ENCODE data around the gene C6orf163.

Gene C6orf163

DNA sequence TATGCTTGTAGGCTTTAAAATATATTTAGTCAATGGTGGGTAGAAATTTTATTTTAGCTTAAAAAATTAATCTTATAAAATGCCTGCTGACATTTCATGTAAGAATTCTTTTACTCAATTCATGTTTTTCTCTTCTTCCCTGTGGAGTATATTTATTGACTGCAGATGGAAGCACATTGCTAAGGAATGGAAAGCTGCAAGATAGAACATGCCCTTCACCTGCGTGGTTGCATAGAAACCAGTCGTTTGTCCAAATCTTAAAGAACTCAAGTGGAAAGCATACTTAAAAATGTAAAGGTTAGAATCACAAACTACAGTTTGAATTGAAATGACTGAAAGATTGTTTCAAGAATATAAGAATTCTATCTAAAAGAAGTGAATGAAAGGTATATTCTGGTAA, 30.7 kb downstream of the C6orf163 start:
- TF ChIP-seq EGR1 (IDR thresholded peaks at IDR 0.05) (no peak), NFIC (IDR thresholded peaks at IDR 0.05) (no peak), ZBTB7A (IDR thresholded peaks at IDR 0.05; ENCODE audit: low read depth) (no peak), RAD21 (IDR thresholded peaks at IDR 0.05; ENCODE audit: low read depth) (no peak), EP300 (IDR thresholded peaks at IDR 0.05; ENCODE audit: borderline replicate concordance) (no peak), CREB1 (IDR thresholded peaks at IDR 0.05; ENCODE audit: low read depth) (no peak), TCF12 (IDR thresholded peaks at IDR 0.05; ENCODE audit: low read depth) (no peak)
- TF ChIP-seq, protein P1, sequence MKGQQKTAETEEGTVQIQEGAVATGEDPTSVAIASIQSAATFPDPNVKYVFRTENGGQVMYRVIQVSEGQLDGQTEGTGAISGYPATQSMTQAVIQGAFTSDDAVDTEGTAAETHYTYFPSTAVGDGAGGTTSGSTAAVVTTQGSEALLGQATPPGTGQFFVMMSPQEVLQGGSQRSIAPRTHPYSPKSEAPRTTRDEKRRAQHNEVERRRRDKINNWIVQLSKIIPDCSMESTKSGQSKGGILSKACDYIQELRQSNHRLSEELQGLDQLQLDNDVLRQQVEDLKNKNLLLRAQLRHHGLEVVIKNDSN (IDR thresholded peaks at IDR 0.05): no peak
- TF ChIP-seq, protein P2, sequence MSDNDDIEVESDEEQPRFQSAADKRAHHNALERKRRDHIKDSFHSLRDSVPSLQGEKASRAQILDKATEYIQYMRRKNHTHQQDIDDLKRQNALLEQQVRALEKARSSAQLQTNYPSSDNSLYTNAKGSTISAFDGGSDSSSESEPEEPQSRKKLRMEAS (IDR thresholded peaks at IDR 0.05): no peak

DNA sequence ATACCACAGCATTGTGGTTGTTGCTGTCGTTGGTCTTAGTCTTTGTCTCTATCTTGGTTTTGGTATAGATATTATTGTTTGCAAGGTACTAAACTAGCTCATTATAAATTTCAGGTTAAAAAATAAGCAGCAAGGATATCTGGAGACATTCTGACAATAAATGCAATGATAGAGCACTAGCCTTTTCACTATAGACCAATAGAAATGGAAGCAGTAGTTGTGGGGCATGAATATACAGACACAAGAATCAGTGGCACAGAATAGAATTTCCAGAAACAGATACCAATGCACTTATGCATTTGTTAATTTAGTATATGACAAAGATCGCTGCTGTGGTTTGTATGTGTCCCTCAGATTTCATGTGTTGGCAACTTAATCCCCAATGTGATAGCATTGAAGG, 32.0 kb downstream of the C6orf163 start:
- TF ChIP-seq NFIC (IDR thresholded peaks at IDR 0.05) (no peak), YY1 (IDR thresholded peaks at IDR 0.05; ENCODE audit: low read depth) (no peak), TEAD4 (IDR thresholded peaks at IDR 0.05) (no peak), EGR1 (IDR thresholded peaks at IDR 0.05) (no peak), ZBTB7A (IDR thresholded peaks at IDR 0.05; ENCODE audit: low read depth) (no peak), EP300 (IDR thresholded peaks at IDR 0.05; ENCODE audit: borderline replicate concordance) (no peak), FOXM1 (IDR thresholded peaks at IDR 0.05; ENCODE audit: borderline replicate concordance, low read depth) (no peak), CREB1 (IDR thresholded peaks at IDR 0.05; ENCODE audit: low read depth) (no peak), TCF12 (IDR thresholded peaks at IDR 0.05; ENCODE audit: low read depth) (no peak), RAD21 (IDR thresholded peaks at IDR 0.05; ENCODE audit: low read depth) (no peak), CEBPB (IDR thresholded peaks at IDR 0.05) (no peak), TAF1 (IDR thresholded peaks at IDR 0.05; ENCODE audit: low read depth) (no peak)
- TF ChIP-seq, protein P3, sequence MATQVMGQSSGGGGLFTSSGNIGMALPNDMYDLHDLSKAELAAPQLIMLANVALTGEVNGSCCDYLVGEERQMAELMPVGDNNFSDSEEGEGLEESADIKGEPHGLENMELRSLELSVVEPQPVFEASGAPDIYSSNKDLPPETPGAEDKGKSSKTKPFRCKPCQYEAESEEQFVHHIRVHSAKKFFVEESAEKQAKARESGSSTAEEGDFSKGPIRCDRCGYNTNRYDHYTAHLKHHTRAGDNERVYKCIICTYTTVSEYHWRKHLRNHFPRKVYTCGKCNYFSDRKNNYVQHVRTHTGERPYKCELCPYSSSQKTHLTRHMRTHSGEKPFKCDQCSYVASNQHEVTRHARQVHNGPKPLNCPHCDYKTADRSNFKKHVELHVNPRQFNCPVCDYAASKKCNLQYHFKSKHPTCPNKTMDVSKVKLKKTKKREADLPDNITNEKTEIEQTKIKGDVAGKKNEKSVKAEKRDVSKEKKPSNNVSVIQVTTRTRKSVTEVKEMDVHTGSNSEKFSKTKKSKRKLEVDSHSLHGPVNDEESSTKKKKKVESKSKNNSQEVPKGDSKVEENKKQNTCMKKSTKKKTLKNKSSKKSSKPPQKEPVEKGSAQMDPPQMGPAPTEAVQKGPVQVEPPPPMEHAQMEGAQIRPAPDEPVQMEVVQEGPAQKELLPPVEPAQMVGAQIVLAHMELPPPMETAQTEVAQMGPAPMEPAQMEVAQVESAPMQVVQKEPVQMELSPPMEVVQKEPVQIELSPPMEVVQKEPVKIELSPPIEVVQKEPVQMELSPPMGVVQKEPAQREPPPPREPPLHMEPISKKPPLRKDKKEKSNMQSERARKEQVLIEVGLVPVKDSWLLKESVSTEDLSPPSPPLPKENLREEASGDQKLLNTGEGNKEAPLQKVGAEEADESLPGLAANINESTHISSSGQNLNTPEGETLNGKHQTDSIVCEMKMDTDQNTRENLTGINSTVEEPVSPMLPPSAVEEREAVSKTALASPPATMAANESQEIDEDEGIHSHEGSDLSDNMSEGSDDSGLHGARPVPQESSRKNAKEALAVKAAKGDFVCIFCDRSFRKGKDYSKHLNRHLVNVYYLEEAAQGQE (IDR thresholded peaks at IDR 0.05; ENCODE audit: low read depth): no peak
- TF ChIP-seq, protein P1 (IDR thresholded peaks at IDR 0.05): no peak

- TF ChIP-seq TAF1 (IDR thresholded peaks at IDR 0.05; ENCODE audit: low read depth) (no peak), CREB1 (IDR thresholded peaks at IDR 0.05; ENCODE audit: low read depth) (no peak), YY1 (IDR thresholded peaks at IDR 0.05; ENCODE audit: low read depth) (no peak), CEBPB (IDR thresholded peaks at IDR 0.05) (no peak), ZBTB7A (IDR thresholded peaks at IDR 0.05; ENCODE audit: low read depth) (no peak), FOXM1 (IDR thresholded peaks at IDR 0.05; ENCODE audit: borderline replicate concordance, low read depth) (no peak), TEAD4 (IDR thresholded peaks at IDR 0.05) (no peak), NFIC (IDR thresholded peaks at IDR 0.05) (no peak), RAD21 (IDR thresholded peaks at IDR 0.05; ENCODE audit: low read depth) (no peak), EP300 (IDR thresholded peaks at IDR 0.05; ENCODE audit: borderline replicate concordance) (no peak), EGR1 (IDR thresholded peaks at IDR 0.05) (no peak), TCF12 (IDR thresholded peaks at IDR 0.05; ENCODE audit: low read depth) (no peak)
- TF ChIP-seq, protein P1 (IDR thresholded peaks at IDR 0.05): no peak
- TF ChIP-seq, protein P2 (IDR thresholded peaks at IDR 0.05): no peak
- TF ChIP-seq, protein P3 (IDR thresholded peaks at IDR 0.05; ENCODE audit: low read depth): no peak
These were observed 34.3 kb downstream of the C6orf163 start for GRCh38 chr6:87378947-87379346.

DNA sequence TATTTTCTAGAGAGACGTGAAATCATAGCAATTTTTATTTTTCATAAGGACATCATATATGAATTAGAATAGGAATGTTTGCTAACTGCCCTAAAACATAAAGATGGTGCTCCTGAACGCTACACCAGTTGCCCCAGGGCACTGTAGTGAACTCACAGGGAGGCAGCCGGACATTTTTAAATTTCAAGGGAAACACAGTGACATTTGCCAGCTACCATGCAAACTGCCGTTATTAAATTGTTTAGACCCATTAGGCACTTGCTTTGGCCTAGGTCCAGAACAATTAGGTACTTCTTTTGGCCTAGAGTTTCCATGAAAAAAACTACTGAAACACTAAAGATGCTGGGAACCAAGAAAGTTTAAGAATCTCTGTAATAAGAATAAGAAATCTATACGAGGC, 38.2 kb downstream of the C6orf163 start:
- TF ChIP-seq, protein P3 (IDR thresholded peaks at IDR 0.05; ENCODE audit: low read depth): no peak
- TF ChIP-seq CREB1 (IDR thresholded peaks at IDR 0.05; ENCODE audit: low read depth) (no peak), YY1 (IDR thresholded peaks at IDR 0.05; ENCODE audit: low read depth) (no peak), CEBPB (IDR thresholded peaks at IDR 0.05) (no peak), TAF1 (IDR thresholded peaks at IDR 0.05; ENCODE audit: low read depth) (no peak), ZBTB7A (IDR thresholded peaks at IDR 0.05; ENCODE audit: low read depth) (no peak), TCF12 (IDR thresholded peaks at IDR 0.05; ENCODE audit: low read depth) (no peak), RAD21 (IDR thresholded peaks at IDR 0.05; ENCODE audit: low read depth) (no peak), FOXM1 (IDR thresholded peaks at IDR 0.05; ENCODE audit: borderline replicate concordance, low read depth) (no peak), EP300 (IDR thresholded peaks at IDR 0.05; ENCODE audit: borderline replicate concordance) (no peak), NFIC (IDR thresholded peaks at IDR 0.05) (no peak), EGR1 (IDR thresholded peaks at IDR 0.05) (no peak), TEAD4 (IDR thresholded peaks at IDR 0.05) (no peak)
- TF ChIP-seq, protein P1 (IDR thresholded peaks at IDR 0.05): no peak
- TF ChIP-seq, protein P2 (IDR thresholded peaks at IDR 0.05): no peak
